GM23248 (cell line): Measurements from ENCODE around the gene BRAT1. TPM values are rescaled to one million over a fixed set of nuclear protein-coding genes. Genes with fewer than 3 reads are reported as not detected.

Source experiments
- DNase-seq: peaks from one replicate; pipeline ENCODE4 v3.0.0-alpha.2; 2015
- H2AFZ ChIP-seq: fragments of 200-600 bp; sonication (generic); 2 replicates; pipeline ENCODE4 v1.6.1; 2016; ENCODE audit warnings: antibody characterized with exemption
- H3F3A ChIP-seq: fragments of 200-600 bp; sonication (generic); 2 replicates; pipeline ENCODE4 v1.6.1; 2016; ENCODE audit warnings: mild to moderate bottlenecking, antibody characterized with exemption, mixed run types; ENCODE audit not compliant: insufficient read depth
- H3K27ac ChIP-seq: fragments of 200-600 bp; sonication (generic); 2 replicates; pipeline ENCODE4 v1.5.1; 2016; ENCODE audit warnings: mild to moderate bottlenecking
- H3K27me3 ChIP-seq: fragments of 200-600 bp; sonication (generic); replicated peaks from 2 replicates; pipeline ENCODE4 v1.6.1; 2016; ENCODE audit warnings: mild to moderate bottlenecking; ENCODE audit not compliant: insufficient read depth
- H3K36me3 ChIP-seq: fragments of 200-600 bp; sonication (generic); 2 replicates; pipeline ENCODE4 v1.6.1; 2016; ENCODE audit warnings: low read depth, mild to moderate bottlenecking
- H3K4me1 ChIP-seq: fragments of 200-600 bp; sonication (generic); 2 replicates; pipeline ENCODE4 v1.6.1; 2016; ENCODE audit warnings: mild to moderate bottlenecking; ENCODE audit not compliant: insufficient read depth
- H3K4me2 ChIP-seq: fragments of 200-600 bp; sonication (generic); one replicate; pipeline ENCODE4 v1.6.1; 2016; ENCODE audit warnings: mild to moderate bottlenecking; ENCODE audit not compliant: unreplicated experiment
- H3K4me3 ChIP-seq: fragments of 200-600 bp; sonication (generic); 2 replicates; pipeline ENCODE4 v1.5.1; 2016; ENCODE audit warnings: mild to moderate bottlenecking
- H3K79me2 ChIP-seq: fragments of 200-600 bp; sonication (generic); 2 replicates; pipeline ENCODE4 v1.6.1; 2016; ENCODE audit warnings: mild to moderate bottlenecking; ENCODE audit not compliant: insufficient read depth
- H3K9ac ChIP-seq: fragments of 200-600 bp; sonication (generic); 2 replicates; pipeline ENCODE4 v1.6.1; 2016; ENCODE audit warnings: mild to moderate bottlenecking
- H3K9me2 ChIP-seq: fragments of 200-600 bp; sonication (generic); 2 replicates; pipeline ENCODE4 v1.6.1; 2016; ENCODE audit warnings: mixed run types, mild to moderate bottlenecking, moderate library complexity; ENCODE audit not compliant: insufficient read depth
- H3K9me3 ChIP-seq: fragments of 200-600 bp; sonication (generic); one replicate; pipeline ENCODE4 v1.6.1; 2017; ENCODE audit warnings: low read depth
- H4K20me1 ChIP-seq: fragments of 200-600 bp; sonication (generic); 2 replicates; pipeline ENCODE4 v1.6.0; 2016; ENCODE audit not compliant: insufficient read depth
- EZH2 ChIP-seq: fragments of 200-600 bp; sonication (generic); IDR thresholded peaks from 2 replicates; pipeline ENCODE4 v1.6.1; 2018; ENCODE audit warnings: antibody characterized with exemption, mild to moderate bottlenecking; ENCODE audit not compliant: insufficient read depth, poor library complexity, severe bottlenecking
- EZH2phosphoT487 ChIP-seq: fragments of 200-600 bp; sonication (generic); IDR thresholded peaks from 2 replicates; pipeline ENCODE4 v1.6.1; 2018; ENCODE audit warnings: antibody characterized with exemption, moderate library complexity, mild to moderate bottlenecking, low read depth; ENCODE audit not compliant: insufficient read depth
- WGBS, 2 experiments: methylation state at CpG; one replicate each; pipeline ENCODE4 v1.1.6; 2015 to 2017; ENCODE audit warnings: low lambda C conversion rate in 2 of 2, low coverage in 1 of 2; ENCODE audit errors: missing lambda C conversion rate in 2 of 2; 5-methylcytosine and 5-hydroxymethylcytosine counted together
- in situ Hi-C: fragments of 300-500 bp; cut with MboI; formaldehyde crosslinking; loops from 2 replicates; pipeline ENCODE4 v1.15.0; 2020
- polyA plus RNA-seq: library from polyadenylated mRNA; unstranded; fragments of >200 nt; fragmentation: Nextera tagmentation; extraction: Ambion mirVana; gene quantifications from 2 replicates; pipeline ENCODE4 v1.2.1, GENCODE V29; 2016
- total RNA-seq: library from RNA; depleted of rRNA; stranded (reverse); fragments of >200 nt; shearing (Covaris generic); gene quantifications from 2 replicates; pipeline ENCODE4 v1.2.3, GENCODE V29; 2014; rRNA removed

The BRAT1 gene
- total RNA-seq (37.9 and 39.7 TPM in 2 replicates), polyA plus RNA-seq (28.6 and 32.4 TPM in 2 replicates)

DNA sequence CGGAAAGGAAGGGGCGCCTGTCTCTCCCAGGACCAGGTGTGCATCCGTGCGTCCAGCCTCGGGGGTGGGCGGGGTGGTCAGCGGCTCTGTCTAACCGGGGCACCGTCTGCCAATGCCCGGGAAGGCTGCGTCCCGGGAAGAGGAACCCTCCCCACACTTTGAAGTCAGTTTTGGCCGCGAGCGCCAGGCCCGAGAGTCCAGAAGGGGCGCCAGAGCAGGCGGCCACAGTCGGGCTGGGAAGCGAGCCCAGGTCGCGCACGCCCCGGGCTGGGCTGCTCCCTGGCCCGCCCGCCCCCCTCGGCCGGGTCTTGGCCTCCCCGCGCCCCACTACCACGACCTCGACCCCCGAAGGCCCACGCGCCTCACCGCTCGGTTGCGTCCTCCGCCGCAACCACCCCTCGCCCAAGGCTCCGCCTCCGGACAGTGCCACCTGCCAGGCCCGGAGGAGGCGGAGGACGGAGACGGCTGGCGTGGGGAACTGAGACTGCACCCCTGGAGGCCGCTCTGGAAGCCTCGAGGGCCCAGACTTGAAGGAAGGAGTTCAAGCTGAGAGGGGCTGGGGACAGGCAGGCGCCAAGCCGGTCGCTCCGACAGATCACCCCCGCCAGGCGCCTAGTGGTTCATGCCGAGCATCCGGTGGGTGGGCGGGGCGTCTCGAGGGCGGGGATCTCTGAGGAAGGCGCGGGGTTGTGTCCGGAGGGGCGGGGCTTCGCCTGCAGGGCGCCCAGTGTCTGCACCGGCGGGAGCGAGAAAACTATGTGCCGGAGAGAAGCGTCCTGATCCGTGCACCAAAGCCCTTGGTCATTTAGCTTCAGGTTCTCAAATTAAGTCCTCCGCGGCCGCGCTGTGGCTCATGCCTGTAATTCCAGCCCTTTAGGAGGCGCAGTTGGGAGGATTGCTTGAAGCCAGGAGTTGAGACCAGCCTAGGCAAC, at the start of gene BRAT1:
TSS of gene BRAT1 (minus strand) at position 404 of the 932 bp plus-strand sequence. CDS start 1,093 bp downstream, outside the sequence.
- Histone ChIP-seq H3K9me3 (no peaks in the 10 kb centered on the region), H3K4me1 (peaks cover 15% of the 10 kb centered on the region; the same call in 1 of the 2 replicates), H2AFZ (peak within 1 kb of the TSS; percentile 93), H3K4me2 (peak within 1 kb of the TSS; percentile 81), H3K27ac (peak within 1 kb of the TSS; percentile 86), H3K4me3 (peak within 1 kb of the TSS; percentile 84), H3K9me2 (no peaks in the 10 kb centered on the region), H3K79me2 (peaks cover 46% of the 10 kb centered on the region), H3K9ac (peak within 1 kb of the TSS; percentile 91), H3K27me3 (no peaks in the 10 kb centered on the region), H4K20me1 (no peaks in the 10 kb centered on the region), H3F3A (no peaks in the 10 kb centered on the region), H3K36me3 (peaks cover 5% of the 10 kb centered on the region; the same call in 1 of the 2 replicates)
- in situ Hi-C loops = no loop called here
- 1% methylated on average over 40 to 77 of the region's 79 CpGs for WGBS, 2 experiments
- DNase-seq = peak; percentile 98
- TF ChIP-seq EZH2 (no peak), EZH2phosphoT487 (no peak)

DNA sequence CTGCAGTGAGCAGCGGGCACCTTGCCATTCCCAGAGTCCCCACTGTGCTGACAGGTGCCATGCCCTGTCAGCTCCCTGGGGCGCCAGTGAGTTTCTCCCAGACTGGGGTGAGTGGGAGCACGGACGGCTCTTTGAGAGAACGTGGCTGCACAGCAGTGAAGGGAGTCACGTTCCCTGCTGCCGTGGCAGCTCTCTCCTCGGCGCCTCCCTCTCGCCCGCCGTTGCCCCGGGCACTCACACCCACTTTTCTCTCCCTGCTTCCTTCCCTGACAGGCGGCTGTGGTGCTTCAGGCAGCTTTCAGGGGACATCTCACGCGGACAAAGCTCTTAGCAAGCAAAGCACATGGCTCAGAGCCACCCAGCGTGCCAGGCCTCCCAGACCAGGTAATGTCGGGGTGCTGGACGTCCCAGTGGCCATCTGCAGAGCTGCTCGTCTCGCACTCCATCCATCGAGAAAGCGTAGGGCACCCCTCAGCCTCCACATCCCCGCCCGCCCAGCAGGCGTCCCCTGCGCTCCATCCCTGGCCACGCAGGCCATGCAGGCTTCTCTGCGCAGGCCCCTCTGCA, 49.4 kb upstream of the BRAT1 start:
- H3K36me3 ChIP-seq = no peaks in the 10 kb centered on the region
- H3K79me2 ChIP-seq = no peaks in the 10 kb centered on the region
- H3K9me2 ChIP-seq = no peaks in the 10 kb centered on the region
- H3K9me3 ChIP-seq = no peaks in the 10 kb centered on the region
- no peaks in the 10 kb centered on the region; the same call in 1 of the 2 replicates for H3F3A ChIP-seq
- H3K9ac ChIP-seq = no peak overlapping the region
- in situ Hi-C loops = no loop called here
- no peak overlapping the region for H3K4me2 ChIP-seq
- H4K20me1 ChIP-seq = no peaks in the 10 kb centered on the region
- WGBS, 2 experiments = 95% methylated on average over 17 to 29 of the region's 29 CpGs
- no peak overlapping the region for H3K4me3 ChIP-seq
- H3K27ac ChIP-seq = no peak overlapping the region
- DNase-seq = no peak
- H3K27me3 ChIP-seq = no peaks in the 10 kb centered on the region
- peaks cover 6% of the 10 kb centered on the region for H3K4me1 ChIP-seq
- TF ChIP-seq EZH2 (no peak), EZH2phosphoT487 (no peak)
- H2AFZ ChIP-seq = no peak overlapping the region

DNA sequence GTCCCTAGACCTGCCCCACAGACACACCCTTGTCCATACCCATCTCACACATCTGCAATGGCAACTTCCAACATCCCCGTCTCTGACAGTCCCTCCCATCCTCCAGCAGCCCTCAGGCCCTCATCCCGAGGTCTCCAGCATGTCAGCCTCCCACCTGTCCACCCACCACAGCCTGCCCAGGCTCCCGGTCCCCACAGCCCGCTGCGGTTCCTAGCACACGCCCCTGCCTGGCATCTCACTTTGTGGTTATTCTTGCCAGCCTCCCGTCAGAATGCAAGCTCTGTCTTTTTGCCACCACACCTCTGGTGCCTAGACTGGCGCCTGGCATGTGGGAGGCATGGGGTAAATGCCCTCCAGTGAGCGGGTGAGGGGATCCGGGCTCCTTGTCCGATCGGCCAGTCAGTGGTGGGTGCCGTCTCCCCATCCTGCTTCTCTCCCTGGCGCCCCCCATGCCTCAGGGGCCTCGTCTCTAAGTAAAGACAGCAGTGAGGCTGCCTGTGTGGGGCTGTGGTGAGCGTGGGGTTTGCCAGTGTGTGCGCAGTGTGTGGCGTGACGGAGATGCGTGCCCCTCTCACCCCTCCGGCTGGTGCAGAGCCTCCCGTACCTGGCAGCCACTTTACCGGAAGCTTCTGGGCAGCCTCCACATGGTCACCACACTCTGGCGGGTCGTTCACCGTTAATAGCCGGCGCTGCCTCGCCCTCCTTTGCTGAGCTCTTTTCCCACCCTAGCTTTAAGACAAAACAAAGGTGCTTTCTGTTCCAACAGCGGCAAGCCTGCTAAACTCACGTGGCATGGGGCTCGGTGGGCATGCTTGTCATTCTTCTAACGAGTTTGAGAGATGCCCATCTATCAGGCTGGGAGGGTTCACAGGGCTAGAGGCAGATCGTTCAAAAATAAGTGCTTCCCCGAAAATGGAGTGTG, 48.0 kb upstream of the BRAT1 start:
- DNase-seq = no peak
- WGBS, 2 experiments = 93 to 95% methylated on average over 35 of the region's 35 CpGs
- Histone ChIP-seq H3K4me1 (peaks cover 6% of the 10 kb centered on the region), H3K4me2 (no peak overlapping the region), H3K9ac (no peak overlapping the region), H3K9me3 (no peaks in the 10 kb centered on the region), H3F3A (no peaks in the 10 kb centered on the region; the same call in 1 of the 2 replicates), H3K9me2 (no peaks in the 10 kb centered on the region), H4K20me1 (no peaks in the 10 kb centered on the region), H3K36me3 (no peaks in the 10 kb centered on the region), H2AFZ (no peak overlapping the region), H3K27ac (no peak overlapping the region), H3K27me3 (no peaks in the 10 kb centered on the region), H3K79me2 (no peaks in the 10 kb centered on the region), H3K4me3 (no peak overlapping the region)
- in situ Hi-C loops = no loop called here
- TF ChIP-seq EZH2phosphoT487 (no peak), EZH2 (no peak)
